Measurements from ENCODE around the gene THAP3.
"Not testable (repeated sequence)": the region's sequence is repeated elsewhere in the genome, so short reads cannot be mapped to it uniquely, and the experiment has no call there.

Gene THAP3

GRCh38 chr1:6635910-6636760, 11.5 kb downstream of the THAP3 start:
- DNase-seq, result no peak

- DNase-seq, result not testable (repeated sequence)
These were observed 12.1 kb downstream of the THAP3 start for GRCh38 chr1:6636778-6637177.

- no peak for DNase-seq
These were observed 13.1 kb downstream of the THAP3 start for GRCh38 chr1:6637770-6638169.

GRCh38 chr1:6638226-6638625, 13.6 kb downstream of the THAP3 start:
- DNase-seq, result no peak

GRCh38 chr1:6640867-6641266, 16.2 kb downstream of the THAP3 start:
- DNase-seq, result not testable (repeated sequence)

DNA sequence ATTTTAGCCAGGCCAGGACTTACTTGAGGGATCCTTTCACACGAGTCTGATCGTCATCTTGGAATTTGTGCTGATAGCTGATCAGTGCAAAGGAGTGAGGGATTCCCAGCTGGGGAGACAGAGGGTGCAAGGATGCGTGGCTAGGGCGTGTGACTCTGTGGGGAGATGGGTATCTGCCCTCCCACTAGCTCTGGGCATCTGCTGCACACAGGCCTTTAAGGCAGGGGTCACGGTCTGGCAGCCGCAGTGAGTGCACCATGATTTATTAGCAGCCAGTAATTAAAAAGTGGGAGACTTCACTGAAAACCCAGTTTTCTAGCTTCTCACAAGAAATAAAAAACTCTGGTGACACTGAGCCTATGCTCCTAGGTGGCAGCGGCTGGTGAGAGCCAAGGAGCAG, 20.4 kb downstream of the THAP3 start:
- no peak for DNase-seq

- DNase-seq, result peak; percentile 54
These were observed 22.0 kb downstream of the THAP3 start for GRCh38 chr1:6646499-6647148.

- DNase-seq, result no peak
These were observed 23.9 kb downstream of the THAP3 start for GRCh38 chr1:6648556-6648955.

GRCh38 chr1:6651909-6652308, 27.2 kb downstream of the THAP3 start:
- DNase-seq, result no peak

DNA sequence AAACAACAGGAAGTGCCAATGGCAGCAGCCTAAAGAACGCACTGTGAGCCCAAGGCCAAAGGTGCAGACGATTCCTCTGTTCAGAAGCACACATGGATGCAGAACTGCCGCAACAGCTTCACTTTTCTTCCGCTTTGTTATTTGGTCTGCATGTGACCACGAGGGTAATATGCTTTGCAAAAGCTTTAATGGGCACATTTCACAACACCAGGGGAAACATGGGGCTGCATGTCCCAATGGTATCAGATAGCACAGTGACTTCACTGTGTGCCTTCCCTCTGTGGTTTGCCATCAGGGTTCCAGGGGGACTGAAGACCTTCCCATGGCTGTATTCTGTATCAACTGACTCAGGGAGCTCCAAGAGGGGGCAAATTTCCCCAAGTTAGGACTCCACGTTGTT, 28.3 kb downstream of the THAP3 start:
- DNase-seq, result no peak

- DNase-seq, result no peak
These were observed 29.0 kb downstream of the THAP3 start for GRCh38 chr1:6653436-6654290.

- DNase-seq, result no peak
These were observed 32.5 kb downstream of the THAP3 start for GRCh38 chr1:6657138-6657537.

- no peak for DNase-seq
These were observed 33.8 kb downstream of the THAP3 start for GRCh38 chr1:6658359-6659060.

DNA sequence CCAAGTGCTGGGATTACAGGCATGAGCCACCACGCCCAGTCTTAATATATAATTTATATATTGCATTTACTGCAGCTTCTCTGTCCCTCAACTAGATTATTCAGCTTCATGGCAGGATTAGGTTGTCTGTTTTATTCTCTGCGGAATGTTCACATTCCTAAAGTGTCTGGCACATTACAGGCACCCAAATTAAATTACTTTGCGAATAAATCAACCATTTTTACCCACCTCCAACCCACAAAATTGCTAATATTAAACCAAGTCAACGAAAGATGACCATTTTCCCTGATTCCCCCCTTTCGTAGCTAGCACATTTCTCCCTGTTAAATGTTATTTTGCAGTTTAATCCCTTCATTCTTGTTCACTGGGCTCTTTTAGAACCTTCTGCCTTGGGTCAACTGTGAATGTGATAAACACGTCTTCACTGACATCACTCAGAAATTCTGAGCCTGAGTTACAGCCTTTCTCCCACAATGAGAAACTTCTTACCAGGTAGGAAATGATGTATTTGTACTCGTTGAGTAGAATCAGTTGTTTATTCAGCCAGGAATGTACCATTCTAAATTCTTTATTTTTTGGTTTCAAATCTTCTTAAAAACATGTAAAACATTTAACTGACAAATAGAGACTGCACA, 35.9 kb downstream of the THAP3 start:
- no peak for DNase-seq

DNA sequence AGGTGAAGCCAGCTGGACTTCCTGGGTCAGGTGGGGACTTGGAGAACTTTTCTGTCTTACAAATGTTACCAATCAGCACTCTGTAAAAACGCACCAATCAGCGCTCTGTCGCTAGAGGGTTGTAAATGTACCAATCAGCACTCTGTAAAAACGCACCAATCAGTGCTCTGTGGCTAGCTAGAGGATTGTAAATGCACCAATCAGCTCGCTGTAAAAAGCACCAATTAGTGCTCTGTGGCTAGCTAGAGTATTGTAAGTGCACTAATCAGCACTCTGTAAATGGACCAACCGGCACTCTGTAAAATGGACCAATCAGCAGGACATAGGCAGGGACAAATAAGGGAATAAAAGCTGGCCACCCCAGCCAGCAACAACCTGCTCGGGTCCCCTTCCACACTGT, 37.8 kb downstream of the THAP3 start:
- DNase-seq, result not testable (repeated sequence)

- no peak for DNase-seq
These were observed 42.0 kb downstream of the THAP3 start for GRCh38 chr1:6666696-6667095.

- no peak for DNase-seq
These were observed 42.5 kb downstream of the THAP3 start for GRCh38 chr1:6667139-6667538.

GRCh38 chr1:6668503-6668902, 43.8 kb downstream of the THAP3 start:
- no peak for DNase-seq

- no peak for DNase-seq
These were observed 47.9 kb downstream of the THAP3 start for GRCh38 chr1:6672558-6672957.

GRCh38 chr1:6673816-6674398, 49.2 kb downstream of the THAP3 start:
- DNase-seq, result no peak

DNA sequence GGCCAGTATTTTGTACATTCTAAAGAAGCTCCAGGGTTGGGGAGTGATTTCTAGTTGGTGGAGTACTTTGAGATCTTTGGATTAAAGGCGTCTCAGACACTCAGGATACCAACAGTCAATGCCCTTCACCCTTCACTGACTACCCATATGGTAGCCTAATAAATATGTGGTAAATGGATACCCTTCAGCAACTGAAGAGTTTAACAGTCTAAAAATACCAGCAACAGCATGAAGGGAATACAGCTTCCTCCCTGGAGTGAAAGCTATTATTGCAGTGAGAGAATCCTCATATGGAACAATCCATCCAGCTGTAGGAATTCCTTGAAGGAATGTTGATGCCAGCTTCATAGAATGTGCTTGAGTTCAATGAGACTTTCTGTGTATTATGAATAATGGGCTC, 50.1 kb downstream of the THAP3 start:
- DNase-seq, result no peak

DNA sequence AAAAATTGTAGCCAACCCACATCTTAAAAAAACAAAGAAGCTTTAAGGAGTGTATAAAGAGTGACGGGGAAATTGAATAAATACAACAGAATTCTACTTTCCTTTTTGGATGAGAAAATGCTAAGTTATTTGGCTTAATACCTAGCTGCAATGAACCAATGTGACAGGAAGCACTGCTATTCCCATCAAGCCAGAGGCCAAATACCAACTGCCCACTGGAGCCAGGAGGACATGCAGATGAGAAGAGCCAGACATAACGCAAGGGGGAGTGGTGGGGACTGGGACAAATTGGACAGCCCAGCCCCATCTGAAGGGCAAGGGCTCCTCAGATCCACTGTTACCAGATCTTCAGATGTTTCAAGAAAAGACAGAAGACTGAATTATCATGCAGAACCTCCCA, 51.3 kb downstream of the THAP3 start:
- no peak for DNase-seq
